NCI-H1105 treated with DMSO at 0.1 percent for 48 hours (cell line): ENCODE data around the gene SEPSECS.

Experiments
- DNase-seq: peaks from one replicate; lab custom pipeline; 2025; lab: John Stamatoyannopoulos, UW

The SEPSECS gene

DNA sequence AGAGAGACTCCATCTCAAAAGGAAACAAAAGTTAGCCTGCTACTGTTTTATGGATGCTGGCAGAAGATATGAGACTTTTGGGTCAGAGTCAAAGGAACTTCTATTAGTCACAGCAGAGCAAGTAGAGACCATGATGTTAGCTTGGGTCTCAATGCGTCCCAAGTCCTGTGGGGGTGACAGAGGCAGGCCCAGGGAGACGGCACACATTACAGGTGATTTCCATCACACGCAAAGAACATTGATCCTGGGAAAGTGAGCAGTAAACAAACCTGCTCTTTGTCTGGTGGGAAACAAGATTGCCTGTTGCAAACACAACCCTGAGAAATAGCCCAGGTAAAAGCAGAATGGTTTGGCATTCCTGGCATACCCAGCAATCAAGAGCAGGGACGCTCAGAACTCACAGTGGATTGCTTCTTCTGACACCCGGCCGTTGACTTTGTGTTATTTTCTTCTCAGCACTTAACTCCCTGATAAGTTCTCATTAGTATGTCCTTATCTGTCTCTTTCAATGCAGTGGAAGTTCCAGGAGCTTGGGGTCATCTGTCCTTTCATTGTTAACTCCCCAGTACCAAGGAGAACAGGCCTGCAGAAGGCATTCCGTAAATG, 78.3 kb downstream of the SEPSECS start:
- DNase-seq = no peak

DNA sequence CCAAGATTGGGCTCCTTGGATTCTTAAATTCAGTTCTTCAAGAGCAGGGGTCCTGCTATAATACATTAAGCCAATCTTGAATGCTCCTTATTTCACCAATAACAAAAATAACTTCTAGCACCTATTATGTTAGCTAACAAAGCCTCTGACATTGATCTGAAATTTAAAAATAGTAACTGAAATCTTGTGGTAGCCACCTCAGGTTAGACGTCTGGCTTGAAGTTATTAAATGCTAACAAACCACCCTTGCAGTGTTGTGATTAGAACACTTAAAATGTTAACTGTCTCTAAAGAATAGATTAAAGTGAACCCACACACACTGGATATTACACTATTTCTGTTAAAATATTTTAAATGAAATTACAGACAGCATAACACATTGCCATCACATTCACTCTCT, 79.7 kb downstream of the SEPSECS start:
- no peak for DNase-seq

DNA sequence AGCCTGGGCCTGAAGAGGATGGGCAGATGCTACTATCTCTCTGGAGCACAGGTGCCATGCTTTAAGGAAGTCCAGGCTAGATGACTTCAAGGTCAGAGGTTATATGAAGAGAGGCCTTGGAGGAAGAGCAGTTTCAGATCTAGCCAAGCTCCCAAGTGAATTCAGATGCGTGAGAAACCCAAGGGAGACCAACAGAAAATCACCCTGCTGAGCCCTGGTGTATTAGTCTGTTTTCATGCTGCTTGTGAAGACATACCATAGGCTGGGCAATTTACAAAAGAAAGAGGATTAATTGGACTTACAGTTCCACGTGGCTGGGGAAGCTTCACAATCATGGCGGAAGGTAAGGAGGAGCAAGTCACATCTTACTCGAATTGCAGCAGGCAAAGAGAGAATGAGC, 81.7 kb downstream of the SEPSECS start:
- no peak for DNase-seq

DNA sequence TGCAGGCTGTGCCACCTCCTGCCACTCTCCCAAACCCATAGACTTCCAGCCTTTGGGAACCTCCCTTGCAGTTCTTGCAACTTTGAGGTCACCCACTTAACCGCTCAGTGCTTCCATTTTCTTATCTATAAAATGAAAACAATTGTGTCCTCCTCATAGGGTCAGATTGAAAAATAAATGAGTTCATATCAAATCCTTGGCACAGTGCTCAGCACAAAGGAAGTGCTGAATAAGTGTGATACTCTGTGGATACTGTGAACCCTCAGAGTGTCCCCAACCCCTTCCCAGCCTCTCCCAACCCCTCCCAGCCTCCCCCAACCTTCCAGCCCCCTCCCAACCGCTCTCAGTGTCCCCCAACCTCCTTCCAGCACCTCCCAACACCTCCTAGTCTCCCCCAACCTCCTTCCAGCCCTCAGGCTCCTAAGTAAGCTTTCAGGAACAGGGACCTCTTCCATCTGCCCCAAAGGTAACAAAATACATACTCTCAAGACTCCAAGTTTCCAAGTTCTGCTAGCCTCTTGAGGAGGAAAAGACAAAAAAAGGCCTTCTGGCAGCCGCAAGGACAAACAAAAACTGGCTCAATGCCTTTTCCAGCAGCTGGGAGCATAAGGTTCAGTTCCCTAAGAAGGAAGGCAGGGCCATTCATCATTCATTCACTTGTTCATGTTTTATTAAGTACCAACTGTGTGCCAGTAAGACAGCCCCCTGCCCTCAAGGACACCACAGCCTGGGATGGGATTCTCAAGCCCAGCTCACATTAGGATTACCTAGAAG, 83.4 kb downstream of the SEPSECS start:
- no peak for DNase-seq

DNA sequence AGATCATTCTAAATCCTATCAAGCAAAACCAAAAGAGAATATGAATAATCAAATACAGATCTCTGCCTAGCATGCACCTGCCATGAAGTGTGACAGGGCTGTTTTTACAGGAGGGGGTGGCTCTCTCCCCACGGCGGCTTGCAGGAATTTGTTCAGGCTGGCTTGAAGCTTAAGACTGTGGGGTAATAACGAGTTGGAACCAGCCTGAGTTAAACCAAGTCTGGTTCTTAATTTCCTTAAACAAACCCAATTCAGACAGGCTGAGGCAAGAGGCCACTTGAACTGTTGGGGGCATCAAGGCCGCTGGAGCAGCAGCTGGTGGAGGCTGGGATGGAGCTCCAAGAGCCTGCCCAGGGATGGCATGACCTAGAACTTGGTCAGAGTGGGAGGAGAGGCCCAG, 84.4 kb downstream of the SEPSECS start:
- no peak for DNase-seq

DNA sequence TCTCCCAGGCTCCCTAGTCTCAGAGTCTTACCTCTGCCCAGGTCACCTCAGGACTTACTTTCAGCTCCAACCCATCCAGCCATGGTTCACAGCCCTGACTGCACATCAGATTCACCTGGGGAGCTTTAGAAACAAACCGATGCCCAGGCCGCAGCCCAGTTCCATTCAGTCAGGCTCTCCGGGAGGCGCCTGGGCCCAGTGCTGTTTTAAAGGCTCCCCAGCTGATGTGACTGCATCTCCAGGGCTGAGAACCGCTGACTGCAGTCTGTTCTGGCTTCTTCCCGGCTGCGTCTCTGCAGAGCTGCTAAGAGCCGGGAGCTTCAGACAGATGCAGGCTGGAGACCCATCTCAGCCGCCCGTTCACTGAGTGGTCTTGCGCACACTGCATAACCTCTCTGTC, 85.1 kb downstream of the SEPSECS start:
- DNase-seq = no peak

DNA sequence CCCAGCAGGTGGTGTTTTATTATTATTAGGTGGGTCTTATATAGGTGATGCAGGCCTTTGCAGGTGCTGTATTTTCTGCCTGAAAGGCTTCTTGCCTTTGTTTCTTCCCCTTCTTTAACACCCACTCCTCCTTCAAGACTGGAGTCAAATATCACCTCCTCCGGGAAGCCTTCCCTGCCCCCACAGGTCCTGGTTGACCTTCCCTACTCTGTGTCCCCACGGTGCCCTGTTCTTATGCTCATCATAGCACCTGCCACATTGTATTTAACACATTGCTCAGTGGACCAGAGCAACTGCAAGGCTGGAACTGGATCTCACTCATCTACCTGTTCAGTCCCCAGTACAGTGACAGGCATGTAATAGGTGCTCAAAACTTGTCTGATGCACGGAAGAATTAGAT, 89.7 kb downstream of the SEPSECS start:
- no peak for DNase-seq
